Stimulated activated CD4-positive, alpha-beta T cell treated with anti-CD3 and anti-CD28 coated beads, Interleukin-2, amount 100 ng/mL, for 48 hours (primary cell): ENCODE data around the gene AKAP12.
"Not testable (repeated sequence)": the region's sequence is repeated elsewhere in the genome, so short reads cannot be mapped to it uniquely, and the experiment has no call there.

Source experiments
- DNase-seq, 2 donors: peaks; one replicate each; pipeline ENCODE4 v3.0.0-alpha.2; 2020

AKAP12 gene

DNA sequence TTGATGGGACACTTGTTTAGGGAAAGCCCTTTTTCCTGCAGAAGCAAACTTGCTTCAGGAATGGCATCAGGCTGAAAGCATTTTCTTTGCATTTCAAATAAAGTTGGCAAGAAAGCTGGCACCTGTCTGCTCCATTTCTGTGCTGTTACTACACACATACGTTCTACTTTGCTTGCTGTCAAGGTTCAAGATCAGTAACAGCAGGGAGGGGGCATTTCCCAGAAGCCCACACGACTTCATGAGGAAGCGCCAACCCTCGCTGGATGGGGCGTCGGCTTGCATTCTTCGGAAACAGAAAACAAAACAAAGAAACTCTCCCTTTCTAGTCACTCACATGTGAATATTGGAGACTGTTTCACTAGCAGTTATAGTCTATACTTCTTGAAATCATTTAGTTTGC is 46.4 kb downstream of the AKAP12 start:
- DNase-seq = no peak

DNA sequence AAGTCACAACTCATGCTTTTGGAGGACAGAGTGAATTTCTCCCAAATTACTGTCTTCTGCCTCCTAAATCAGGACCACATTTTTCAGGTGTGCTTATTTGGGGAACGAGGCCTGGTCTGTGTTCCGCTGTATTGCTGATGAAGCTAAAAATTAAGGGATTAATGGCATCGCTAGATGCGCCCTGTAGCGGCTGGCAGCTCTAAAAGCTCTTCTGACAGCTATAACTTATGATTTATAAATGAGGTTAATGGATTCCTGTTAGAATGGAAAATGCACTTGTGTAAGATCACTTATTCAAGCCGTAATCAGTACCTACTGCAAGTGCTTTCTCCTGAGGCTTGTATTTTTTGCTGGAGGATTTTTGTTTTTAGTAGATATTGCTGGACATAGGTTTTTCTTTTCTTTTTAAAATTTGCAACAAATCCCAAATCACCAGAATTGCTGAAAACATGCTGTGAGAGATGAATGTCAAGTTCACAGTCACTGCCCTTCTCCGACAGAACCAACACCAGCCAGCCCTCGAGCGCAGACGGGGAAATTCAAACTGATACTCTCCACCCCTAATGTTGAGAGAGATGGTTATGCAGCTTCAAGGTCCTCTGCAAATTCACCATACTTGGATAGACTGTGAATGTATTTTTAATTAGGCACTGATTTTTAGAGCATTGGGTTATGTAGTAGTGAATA is 49.1 kb downstream of the AKAP12 start:
- DNase-seq = no peak

DNA sequence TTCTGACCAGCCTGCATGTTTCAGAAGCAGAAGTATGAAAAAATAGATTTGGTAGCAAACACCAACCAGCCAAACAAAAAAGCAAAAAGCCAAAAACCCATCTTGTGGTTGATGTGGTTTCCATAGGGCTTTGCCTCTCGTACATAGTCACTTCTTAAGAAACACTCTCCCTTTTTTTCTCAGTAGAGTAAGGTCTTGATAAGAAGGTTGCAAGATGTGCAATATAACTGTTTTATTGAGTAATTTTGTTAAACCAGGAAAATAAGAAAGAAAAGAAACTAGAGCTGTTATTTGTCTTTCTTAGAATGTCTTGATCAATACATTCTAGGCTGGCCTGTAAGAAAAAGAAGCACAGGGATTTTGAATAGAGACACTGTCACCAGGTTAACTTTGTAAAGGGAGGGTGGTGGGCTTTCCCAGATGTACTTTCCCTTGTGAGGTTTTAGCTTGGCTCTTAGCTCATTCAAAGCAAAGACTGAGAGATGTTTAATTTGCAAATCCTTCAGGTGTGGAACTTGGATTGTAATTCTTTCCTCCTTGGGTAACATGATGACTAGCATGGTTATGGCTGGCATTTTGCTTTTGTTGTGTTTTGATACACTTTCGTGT is 49.7 kb downstream of the AKAP12 start:
- DNase-seq = no peak

DNA sequence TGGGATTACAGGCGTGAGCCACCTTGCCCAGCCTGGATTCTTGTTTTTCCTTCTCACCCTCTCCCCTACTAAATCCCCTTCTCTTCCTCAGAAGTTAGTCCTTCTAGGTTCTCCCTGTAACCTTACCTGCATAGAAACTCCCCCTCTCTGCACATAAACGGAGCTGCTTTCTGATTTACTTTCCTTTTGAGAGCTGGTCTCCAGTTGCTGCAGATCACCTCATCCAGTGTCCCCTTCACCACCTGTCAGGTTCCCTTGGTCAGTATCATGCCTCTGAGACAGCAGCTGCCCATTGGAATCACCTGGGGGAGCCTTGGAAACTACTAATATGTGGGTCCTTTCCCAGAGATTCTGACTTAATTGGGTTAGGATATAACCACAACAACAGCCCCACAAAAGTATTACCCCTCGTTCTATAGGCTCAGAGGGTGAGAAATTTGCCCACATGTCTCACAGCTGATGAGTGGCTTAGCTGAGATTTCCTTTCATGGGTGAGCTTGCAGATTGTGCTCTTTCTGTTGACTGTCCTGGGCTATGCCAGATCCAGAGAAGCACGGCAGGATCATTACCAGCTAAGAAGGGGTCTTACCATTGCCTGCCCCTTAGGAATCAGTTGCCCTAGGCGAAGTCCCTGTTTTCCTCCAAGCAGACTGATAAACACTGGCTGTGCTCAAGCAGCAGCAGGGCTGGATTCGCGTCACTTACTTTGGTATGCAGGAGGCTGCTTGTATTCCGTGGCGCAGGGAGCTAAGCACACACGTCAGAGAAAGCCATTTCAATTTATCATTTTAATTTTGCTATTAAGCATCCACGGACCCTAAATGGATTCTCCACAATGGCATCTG is 51.3 kb downstream of the AKAP12 start:
- DNase-seq = no peak

DNA sequence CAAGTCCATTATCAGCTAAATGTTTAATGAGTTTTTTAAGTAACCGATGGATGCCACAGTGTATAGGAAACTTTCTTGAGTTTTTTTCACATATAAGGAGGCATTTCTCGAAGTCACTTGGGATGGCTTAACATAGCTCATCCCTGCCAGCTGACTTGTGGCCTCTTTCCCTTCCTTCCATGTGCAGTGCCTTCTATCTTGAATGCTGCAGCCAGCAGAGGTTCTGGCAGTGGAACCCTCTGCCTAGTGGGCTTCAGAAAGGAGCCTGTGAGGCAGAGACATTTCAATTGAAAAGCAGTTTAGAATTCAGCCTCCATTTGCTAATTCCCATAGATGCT is 51.9 kb downstream of the AKAP12 start:
- DNase-seq = no peak

DNA sequence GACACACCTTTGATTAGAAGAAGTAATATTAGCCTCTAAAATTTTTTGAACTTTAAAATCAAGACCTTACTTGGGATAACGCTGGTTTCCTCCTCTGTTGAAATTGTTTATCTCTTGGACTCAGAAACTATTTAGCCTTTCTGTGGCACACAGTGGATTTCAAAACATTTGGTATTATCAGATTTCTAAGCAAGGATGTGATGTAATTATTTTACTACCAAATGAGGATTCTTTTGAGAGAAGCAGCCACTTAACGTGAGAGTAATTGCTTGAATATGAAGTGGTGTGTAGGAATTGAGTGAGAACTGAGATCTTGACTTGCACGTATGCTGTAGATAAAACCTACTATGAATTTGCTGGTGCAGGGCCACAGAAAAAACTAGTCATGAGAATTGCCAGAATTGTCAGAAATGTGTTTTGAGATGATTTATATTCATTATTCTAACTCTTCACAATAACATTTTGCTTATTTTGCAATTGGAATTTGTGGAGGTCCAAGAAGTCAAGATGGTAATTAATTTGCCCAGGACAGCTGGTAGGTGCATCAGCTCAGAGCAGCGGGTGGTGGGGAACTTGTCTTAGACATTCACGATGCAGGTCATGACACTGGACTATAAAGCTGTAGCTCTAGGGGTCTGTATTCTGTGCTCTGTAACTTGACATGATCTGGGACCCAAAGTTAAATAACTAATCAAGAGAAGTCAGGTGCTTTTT is 53.4 kb downstream of the AKAP12 start:
- no peak for DNase-seq

DNA sequence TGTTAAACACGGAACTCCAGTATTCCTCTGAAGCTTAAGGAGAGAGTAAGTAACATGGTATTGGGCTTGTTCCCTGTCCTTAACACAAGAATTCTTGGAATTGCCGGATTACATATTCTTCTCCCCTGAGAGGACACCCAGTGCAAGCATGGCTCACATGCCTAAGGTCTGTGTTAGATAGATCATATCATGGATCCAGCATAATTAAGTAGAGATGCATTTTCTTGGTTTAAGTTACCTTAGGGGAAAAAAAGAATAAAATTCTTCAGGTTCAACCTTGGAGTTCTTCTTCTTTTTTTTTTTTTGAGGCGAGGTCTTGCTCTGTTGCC is 53.9 kb downstream of the AKAP12 start:
- no peak for DNase-seq

DNA sequence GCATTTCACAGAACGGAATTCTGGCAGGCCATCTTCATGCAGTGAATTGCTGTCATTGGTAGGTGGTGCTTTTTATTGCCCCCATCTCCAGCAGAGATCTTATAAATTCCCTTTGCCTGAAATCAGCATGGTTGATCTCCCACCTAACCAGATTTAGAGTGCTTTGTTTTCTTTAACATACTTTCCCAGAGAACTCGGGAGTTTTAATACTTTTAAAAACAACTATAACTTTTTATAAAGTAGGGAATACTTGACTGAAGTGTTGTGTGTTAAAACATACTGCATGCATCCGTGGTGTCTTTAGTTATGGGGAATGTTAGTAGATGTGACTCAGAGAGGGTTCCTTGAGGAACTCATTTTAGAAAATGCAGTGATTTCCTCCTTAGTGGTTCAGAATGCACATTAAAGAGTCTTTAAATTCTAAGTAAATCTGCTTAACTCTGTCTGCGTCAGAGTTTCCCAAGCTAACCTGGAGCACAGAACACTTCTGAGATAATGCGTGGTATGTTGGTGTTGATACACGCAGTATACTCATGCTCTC is 54.9 kb downstream of the AKAP12 start:
- no peak for DNase-seq

DNA sequence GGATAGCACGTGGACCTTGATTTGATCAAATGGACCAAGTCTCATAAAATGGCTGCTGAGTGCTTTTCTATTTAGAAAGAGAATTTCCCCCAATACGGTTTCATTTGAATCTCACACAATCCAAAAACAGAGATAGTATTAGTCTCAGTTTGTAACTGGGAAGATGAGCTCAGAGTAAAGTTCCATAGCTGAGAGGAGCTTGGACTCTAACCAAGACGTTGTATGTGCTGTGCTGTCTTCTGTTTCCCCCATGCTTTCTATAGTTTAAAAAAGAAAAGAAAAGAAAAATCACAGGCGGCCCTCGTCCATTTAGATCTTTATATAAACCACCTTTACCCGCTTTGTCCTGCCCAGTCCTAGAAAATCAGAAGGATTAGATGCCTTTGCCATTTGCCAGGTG is 58.1 kb downstream of the AKAP12 start:
- no peak for DNase-seq

DNA sequence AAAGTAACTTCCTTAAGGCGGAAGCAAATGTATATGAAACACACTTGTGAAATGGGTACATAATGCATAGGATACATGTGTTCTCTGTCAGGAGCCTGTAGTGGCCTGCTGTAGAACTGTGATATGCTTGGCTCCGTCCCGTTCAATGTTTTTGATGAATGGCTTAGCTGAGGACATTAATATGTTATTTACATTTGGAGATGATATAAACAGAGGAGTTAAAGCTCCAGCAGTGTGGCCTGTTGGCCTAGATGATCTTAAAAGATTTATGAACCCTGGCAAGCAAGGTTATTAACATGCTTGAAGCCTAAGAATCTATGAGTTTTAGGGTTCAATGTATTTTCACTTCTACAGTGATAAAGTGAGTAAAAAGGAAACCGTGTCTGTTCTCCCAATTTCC is 59.2 kb downstream of the AKAP12 start:
- no peak for DNase-seq

DNA sequence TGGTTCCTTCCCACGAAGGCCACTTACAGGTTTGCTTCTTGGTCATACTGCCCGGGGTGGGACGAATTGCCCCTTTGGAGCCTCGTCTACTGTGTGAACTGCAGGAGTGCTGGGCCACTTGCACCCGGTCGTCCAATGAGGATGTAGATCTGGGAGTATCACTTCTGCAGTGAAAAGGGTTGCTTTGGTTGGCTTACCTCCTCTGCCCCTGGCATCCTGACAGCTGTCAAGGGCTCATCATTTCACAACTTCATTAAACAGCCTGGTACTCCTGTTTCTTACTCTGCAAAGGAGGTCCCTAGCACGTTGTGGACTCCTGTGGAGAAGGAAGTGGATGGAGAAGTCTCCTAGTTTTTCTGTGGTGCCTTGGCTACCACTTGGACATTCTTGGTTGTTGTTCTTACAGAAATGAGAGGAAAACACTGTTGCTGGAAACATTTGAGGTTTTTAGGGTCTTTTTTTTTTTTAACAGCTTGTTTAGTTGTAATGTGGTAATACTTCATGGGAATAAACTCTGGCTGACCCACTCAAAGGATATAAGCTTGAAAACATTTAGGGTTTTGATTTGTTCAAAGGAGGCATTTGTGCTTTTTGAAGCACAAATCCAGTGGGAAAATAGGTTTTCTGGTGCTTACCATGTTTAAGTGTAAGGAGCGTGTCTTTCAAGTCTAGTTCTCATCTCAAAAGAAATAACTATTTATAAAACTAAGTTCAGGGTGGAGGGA is 60.7 kb downstream of the AKAP12 start:
- DNase-seq = no peak

DNA sequence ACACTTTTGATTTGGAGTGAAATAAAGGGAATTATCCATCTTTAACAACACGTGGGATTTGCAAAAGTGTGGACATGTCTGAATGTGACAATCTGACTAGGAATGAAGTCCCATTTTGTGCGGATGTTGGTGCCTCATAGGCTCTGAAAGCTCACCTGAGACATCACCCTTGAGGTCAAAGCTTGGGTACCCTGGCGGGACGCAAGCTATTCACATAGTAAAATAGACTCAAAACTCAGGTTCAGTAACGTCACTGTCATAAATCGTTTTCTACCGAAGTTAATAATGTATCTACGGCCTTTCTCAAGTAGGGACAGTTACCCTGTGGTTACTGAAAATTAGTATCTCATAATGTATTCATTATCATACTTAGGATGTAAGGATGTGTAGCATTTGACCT is 61.8 kb downstream of the AKAP12 start:
- no peak for DNase-seq

DNA sequence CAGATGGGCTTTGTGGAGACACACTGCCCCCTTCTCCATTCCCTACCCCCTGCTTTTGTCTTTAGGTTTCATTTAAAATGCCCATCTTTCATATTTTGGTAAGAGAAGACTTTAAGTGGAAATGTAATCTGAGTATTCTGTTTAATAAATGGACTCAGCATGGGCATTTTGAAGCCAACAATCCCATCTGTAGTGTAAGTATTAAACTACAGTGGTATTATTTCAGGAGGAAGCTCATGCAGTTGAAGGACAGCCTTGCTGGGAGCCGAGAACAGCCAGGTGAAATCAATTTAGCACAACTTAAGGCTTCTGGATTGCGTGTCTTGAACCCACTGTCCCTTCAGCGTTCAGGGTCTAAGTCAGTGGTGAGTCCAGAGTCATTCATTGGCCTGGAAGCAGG is 63.5 kb downstream of the AKAP12 start:
- no peak for DNase-seq

DNA sequence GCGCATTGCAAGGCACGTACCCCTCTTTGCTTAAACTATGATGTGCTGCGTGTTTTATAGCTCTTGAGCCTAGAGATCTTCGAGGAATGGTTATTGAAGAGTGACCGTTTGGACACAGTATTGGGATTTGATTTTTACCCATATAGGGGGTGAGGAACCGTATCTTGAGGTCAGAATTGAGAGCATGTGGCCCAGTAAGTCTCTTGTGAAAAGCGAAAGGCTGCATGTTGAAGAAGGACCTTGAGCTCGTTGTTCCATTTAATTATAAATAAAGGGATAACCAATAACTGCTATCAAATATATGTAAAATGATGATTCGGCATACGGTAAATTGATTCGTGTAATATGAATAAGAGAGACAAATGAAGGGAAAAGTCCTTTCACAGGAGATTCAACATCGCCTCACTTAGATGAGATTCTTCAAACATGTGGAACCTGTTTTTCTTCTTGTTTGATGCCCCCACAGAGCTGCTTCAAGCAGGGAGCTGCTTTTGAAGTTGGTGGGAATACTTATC is 66.6 kb downstream of the AKAP12 start:
- no peak for DNase-seq

DNA sequence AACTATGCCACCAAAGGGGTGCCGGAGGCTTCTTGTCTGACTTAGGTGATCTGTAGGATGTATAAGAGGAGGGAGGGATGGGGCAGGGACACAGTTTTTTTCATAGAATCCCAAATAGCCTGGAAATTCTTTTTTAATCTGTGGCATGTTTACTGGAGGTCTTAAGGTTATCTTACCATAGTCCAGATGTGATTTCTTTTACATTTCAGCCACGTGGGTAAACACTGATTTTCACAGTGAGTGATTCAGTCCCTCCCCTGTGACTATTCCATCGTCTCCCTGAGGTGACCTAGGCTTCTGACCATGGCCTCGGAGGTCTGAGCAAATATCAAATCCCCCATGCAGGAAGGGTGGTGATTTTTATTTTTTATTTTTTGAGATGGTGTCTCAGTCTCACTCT is 67.7 kb downstream of the AKAP12 start:
- no peak for DNase-seq

DNA sequence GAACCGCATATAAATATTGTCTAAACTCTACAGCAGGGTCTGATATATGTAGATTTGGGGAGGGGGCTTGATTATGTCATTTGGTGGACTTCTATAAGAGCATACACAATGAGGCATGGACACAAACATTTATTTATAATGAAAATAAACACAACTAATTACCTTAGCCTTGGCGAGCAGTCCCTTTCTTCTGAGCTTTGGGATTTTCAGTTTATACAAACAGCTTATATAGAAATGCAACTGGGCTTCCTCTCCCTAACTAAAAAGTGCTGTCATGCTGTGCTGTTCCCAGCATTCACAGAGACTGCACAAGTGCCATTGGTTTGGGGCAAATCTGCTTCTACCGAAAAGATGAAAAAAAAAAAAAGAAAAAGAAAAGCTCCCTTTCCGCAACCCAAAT is 69.9 kb downstream of the AKAP12 start:
- no peak for DNase-seq

DNA sequence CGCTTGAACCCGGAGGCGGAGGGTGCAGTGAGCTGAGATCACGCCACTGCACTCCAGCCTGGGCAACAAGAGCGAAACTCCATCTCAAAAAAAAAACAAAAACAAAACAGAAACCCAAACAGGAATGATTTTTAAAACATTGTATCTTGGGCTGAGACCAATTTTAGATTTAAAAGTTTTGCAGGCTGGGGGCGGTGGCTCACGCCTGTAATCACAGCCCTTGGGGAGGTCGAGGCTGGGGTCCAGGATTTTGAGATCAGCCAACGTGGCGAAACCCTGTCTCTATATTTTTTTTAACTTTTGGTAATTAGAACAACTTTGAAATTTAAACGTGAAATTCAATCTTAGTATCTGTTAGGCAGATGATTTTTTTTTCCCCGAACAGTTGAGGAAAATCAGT is 70.5 kb downstream of the AKAP12 start:
- DNase-seq = no peak

DNA sequence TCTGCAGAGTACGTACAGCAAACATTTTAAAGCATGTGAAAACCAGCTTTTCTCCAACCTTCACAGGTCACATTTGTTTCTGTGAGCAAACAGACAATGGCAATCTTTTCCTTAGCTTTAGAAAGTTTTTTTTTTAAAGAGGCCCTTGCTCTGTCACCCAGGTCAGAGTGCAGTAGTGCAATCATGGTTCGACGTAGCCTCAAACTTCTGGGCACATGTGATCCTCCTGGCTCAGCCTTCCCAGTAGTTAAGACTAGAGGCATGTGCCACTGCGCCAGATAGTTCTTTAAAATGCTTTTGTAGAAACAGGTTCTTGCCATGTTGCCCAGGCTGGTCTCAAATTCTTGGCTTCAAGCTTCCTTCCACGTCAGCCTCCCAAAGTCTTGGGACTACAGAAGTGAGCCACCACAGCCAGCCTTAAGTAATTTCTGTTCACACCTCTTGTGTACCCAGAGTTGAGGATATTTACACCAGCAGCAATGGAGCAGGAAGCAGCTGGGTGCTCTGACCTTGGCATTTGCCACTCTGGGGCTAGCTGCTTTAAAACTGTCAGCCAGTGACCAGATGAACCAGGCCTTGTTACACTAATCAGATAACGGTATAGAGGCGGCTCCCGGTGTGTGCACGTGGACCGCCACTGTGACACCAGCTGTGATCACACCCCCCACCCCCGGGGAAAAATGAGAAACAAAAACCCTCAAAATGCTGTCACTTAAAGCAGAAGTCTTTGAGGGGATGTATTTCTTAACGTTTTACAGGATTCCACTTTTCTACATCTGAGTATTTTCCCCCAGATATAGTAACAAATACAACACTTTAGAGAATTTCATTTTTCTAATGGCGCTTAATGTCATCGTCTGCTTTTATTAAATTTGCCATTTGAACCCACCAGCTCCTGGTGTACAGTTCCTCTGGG is 71.3 kb downstream of the AKAP12 start:
- no peak for DNase-seq

DNA sequence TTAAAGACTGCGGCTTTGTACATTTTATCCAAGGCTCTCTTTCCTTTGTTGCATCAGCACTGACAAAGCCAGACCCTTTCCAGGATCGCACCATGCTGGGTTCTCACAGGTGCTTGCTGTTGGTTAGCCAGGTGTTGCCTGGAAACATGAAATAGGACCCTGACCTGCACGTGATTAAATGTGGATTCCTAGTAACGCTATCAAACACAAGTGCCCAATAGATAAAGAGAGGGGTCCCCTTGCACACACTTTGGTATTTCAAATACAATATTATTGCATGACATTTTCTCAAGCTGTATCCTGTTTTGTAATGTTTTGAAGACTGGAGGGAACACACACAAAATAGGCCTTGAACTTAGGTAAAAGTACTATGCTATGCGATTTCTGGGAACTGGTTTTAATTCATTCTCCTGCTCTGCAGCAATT is 73.3 kb downstream of the AKAP12 start:
- DNase-seq = no peak

DNA sequence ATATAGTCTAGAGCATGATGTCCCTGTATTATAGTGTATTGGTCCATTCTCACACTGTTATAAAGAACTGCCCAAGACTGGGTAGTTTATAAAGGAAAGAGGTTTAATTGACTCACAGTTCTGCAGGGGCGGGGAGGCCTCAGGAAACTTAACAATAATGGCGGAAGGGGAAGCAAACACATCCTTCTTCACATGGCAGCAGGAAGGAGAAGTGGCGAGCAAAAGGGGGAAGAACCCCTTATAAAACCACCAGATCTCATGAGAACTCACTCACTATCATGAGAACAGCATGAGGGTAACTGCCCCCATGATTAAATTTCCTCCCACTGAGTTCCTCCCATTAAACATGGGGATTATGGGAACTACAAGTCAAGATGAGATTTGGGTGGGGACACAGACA is 75.9 kb downstream of the AKAP12 start:
- not testable (repeated sequence) for DNase-seq
